Spinal cord (tissue), 10 donors: Measurements from ENCODE around the gene PIK3CB. TPM values are rescaled to one million over a fixed set of nuclear protein-coding genes. Genes with fewer than 3 reads are reported as not detected.
"Not testable (repeated sequence)": the region's sequence is repeated elsewhere in the genome, so short reads cannot be mapped to it uniquely, and the experiment has no call there.

ENCODE experiments used
- DNase-seq, 6 donors: peaks; one replicate each; pipeline versions ENCODE4 v3.0.0 to v3.0.0-alpha.2; 2013 to 2015; ENCODE audit warnings: low spot score in 6 of 6, low read depth in 4 of 6
- H3K27ac ChIP-seq: one replicate; pipeline ENCODE4 v1.5.1; 2013; ENCODE audit warnings: low read depth, low read length, control low read depth
- H3K27me3 ChIP-seq: one replicate; pipeline ENCODE4 v1.6.1; 2013; ENCODE audit warnings: low read length; ENCODE audit not compliant: control insufficient read depth, insufficient read depth
- H3K36me3 ChIP-seq: one replicate; pipeline ENCODE4 v1.6.1; 2013; ENCODE audit warnings: low read length; ENCODE audit not compliant: control insufficient read depth, insufficient read depth
- H3K4me1 ChIP-seq: one replicate; pipeline ENCODE4 v1.6.1; 2013; ENCODE audit warnings: low read length; ENCODE audit not compliant: control insufficient read depth, insufficient read depth
- H3K4me3 ChIP-seq: one replicate; pipeline ENCODE4 v1.5.1; 2013; ENCODE audit warnings: low read depth, low read length, control low read depth
- H3K9me3 ChIP-seq: one replicate; pipeline ENCODE4 v1.6.1; 2013; ENCODE audit warnings: low read length; ENCODE audit not compliant: control insufficient read depth, insufficient read depth
- WGBS: methylation state at CpG from one replicate; pipeline ENCODE4 v1.1.5; 2013; ENCODE audit warnings: missing lambda C conversion rate; ENCODE audit not compliant: insufficient coverage; 5-methylcytosine and 5-hydroxymethylcytosine counted together
- polyA plus RNA-seq, 2 donors: library from polyadenylated mRNA; unstranded; fragments of 120-200 nt; gene quantifications; one replicate each; pipeline ENCODE4 v1.2.1, GENCODE V29; 2013; ENCODE audit not compliant: insufficient read length in 2 of 2
- total RNA-seq, 2 donors: library from RNA; depleted of rRNA in 1 of 2; stranded (reverse); fragments of 120-200 nt in 1 of 2; fragments of >200 nt in 1 of 2; gene quantifications; one replicate each; pipeline versions ENCODE4 v1.2.3 to v1.2.4, GENCODE V29; 2013 to 2014
- donor health status: healthy.

Gene PIK3CB
- total and polyA plus RNA-seq, 4 donors: 23.5 to 76.6 (median 47.8) TPM

DNA sequence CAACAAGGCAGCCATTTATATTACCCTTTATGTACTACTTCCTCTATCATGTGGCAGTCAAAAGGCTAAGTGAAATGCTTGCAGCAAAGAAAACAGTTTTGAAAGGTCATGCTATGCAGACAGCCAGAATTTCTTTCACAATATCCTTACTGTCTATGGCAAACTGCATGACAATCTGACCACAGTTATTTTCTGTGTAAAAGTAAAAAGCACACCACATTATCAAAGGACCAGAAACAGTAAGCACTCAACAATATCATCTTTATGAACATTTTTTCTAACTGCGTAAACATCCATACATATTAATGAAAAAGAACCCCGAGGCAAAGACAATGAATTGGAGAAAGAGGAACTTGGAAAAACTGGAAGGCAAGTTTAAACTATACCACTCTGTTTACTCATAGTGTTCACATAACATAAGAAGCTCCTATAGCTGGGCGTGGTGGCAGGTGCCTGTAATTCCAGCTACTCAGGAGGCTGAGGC is 47.9 kb downstream of the PIK3CB start:
- WGBS: 80% methylated on average over 1 of the region's 3 CpGs
- H3K27ac ChIP-seq: no peak overlapping the region
- peaks cover 10% of the 10 kb centered on the region for H3K36me3 ChIP-seq
- H3K4me1 ChIP-seq: peaks cover 5% of the 10 kb centered on the region
- DNase-seq: peak in 2 of 6 donors; percentile 3 to 38
- H3K4me3 ChIP-seq: no peak overlapping the region
- H3K9me3 ChIP-seq: no peaks in the 10 kb centered on the region
- H3K27me3 ChIP-seq: no peaks in the 10 kb centered on the region

GRCh38 chr3:138785951-138786350 is 48.8 kb downstream of the PIK3CB start:
- H3K36me3 ChIP-seq: peaks cover 7% of the 10 kb centered on the region
- H3K4me3 ChIP-seq: no peak overlapping the region
- H3K27ac ChIP-seq: no peak overlapping the region
- H3K9me3 ChIP-seq: no peaks in the 10 kb centered on the region
- no peaks in the 10 kb centered on the region for H3K27me3 ChIP-seq
- no peak for DNase-seq
- H3K4me1 ChIP-seq: peaks cover 5% of the 10 kb centered on the region

DNA sequence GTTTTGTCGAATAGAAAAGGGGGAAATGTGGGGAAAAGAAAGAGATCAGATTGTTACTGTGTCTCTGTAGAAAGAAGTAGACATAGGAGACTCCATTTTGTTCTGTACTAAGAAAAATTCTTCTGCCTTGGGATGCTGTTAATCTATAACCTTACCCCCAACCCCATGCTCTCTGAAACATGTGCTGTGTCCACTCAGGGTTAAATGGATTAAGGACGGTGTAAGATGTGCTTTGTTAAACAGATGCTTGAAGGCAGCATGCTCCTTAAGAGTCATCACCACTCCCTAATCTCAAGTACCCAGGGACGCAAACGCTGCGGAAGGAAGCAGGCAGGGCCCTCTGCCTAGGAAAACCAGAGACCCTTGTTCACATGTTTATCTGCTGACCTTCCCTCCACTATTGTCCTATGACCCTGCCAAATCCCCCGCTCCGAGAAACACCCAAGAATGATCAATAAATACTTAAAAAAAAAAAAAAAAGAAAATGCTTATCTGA is 49.3 kb downstream of the PIK3CB start:
- H3K4me1 ChIP-seq, H3K9me3 ChIP-seq, DNase-seq, H3K27ac ChIP-seq, H3K4me3 ChIP-seq, H3K27me3 ChIP-seq, H3K36me3 ChIP-seq: not testable (repeated sequence)
- no CpG with 5 or more reads among the region's 7 CpGs for WGBS

- H3K27me3 ChIP-seq: no peaks in the 10 kb centered on the region
- DNase-seq: no peak
- H3K4me1 ChIP-seq: peaks cover 5% of the 10 kb centered on the region
- H3K4me3 ChIP-seq: no peak overlapping the region
- no CpG with 5 or more reads among the region's 1 CpG for WGBS
- no peak overlapping the region for H3K27ac ChIP-seq
- H3K9me3 ChIP-seq: no peaks in the 10 kb centered on the region
- peaks cover 12% of the 10 kb centered on the region for H3K36me3 ChIP-seq
Observed at GRCh38 chr3:138782755-138783154, 52.0 kb downstream of the PIK3CB start.

DNA sequence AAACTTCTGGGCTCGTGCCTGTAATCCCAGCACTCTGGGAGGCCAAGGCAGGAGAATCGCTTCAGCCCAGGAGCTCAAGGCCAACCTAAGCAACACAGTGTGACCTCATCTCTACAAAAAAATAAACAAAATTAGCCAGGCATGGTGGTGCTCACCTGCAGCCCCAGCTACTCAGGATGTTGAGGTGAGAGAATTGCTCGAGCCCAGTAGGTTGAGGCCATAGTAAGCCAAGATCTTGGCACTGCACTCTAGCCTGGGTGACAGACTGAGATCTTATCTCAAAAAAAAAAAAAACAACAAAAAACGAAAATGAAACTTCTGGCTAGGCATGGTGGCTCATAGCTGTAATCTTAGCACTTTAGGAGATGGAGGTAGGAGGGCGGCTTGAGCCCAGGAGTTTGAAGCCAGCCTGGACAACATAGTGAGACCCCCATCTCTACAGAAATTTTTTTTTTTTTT is 53.7 kb downstream of the PIK3CB start:
- H3K36me3 ChIP-seq: peaks cover 12% of the 10 kb centered on the region
- H3K27me3 ChIP-seq: no peaks in the 10 kb centered on the region
- peaks cover 9% of the 10 kb centered on the region for H3K4me1 ChIP-seq
- WGBS: 97% methylated on average over 3 of the region's 5 CpGs
- H3K9me3 ChIP-seq: no peaks in the 10 kb centered on the region
- H3K27ac ChIP-seq: no peak overlapping the region
- H3K4me3 ChIP-seq: no peak overlapping the region
- no peak for DNase-seq

DNA sequence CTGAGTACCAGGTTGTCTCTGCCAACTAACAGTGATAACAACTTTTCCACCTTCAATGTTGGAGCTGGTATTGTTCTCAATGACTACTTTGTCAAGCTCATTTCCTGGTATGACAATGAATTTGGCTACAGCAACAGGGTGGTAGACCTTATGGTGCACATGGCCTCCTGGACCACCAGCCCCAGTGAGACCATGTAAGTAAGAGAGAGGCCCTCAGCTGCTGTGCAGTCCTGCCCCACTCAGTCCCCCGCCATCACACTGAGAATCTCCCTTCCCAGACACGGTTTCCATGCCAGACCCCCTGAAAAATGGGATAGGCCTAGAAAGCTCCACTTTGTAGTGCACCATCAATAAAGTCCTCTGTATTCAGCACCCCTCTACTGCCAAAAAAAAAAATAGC is 56.1 kb downstream of the PIK3CB start:
- no peak overlapping the region for H3K27ac ChIP-seq

GRCh38 chr3:138776961-138777360 is 57.8 kb downstream of the PIK3CB start:
- WGBS: no CpG with 5 or more reads among the region's 2 CpGs
- peaks cover 16% of the 10 kb centered on the region for H3K4me1 ChIP-seq
- no peak overlapping the region for H3K4me3 ChIP-seq
- no peaks in the 10 kb centered on the region for H3K9me3 ChIP-seq
- no peak for DNase-seq
- H3K27me3 ChIP-seq: no peaks in the 10 kb centered on the region
- peaks cover 5% of the 10 kb centered on the region for H3K36me3 ChIP-seq
- H3K27ac ChIP-seq: no peak overlapping the region

More for the DNA sequence above, 56.1 kb downstream of the PIK3CB start:
- no peaks in the 10 kb centered on the region for H3K9me3 ChIP-seq
- no peak for DNase-seq
- peaks cover 5% of the 10 kb centered on the region for H3K36me3 ChIP-seq
- no peaks in the 10 kb centered on the region for H3K27me3 ChIP-seq
- no peak overlapping the region for H3K4me3 ChIP-seq
- 94% methylated on average over 2 of the region's 2 CpGs for WGBS
- H3K4me1 ChIP-seq: peaks cover 16% of the 10 kb centered on the region

DNA sequence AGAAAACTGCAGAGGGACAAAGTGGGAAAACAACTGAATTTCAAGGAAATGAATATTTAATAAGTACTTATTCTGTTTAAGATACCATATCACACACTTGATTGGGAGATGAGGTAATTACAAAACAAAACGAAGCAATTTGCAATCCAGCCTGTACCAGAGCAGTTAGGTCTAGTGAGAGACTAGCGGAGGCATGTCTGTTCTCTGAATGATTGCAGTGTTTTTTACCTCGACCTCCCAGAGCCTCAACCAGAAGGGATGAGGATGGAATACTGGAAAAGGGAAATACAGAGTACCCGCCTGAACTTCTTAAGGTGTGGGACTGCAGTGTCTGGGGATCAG is 59.5 kb downstream of the PIK3CB start:
- Histone ChIP-seq H3K9me3 (no peaks in the 10 kb centered on the region), H3K4me3 (no peak overlapping the region)
- no CpG with 5 or more reads among the region's 4 CpGs for WGBS

GRCh38 chr3:138774529-138775253 is 60.0 kb downstream of the PIK3CB start:
- H3K9me3 ChIP-seq: no peaks in the 10 kb centered on the region
- H3K4me3 ChIP-seq: no peak overlapping the region
- H3K36me3 ChIP-seq: peaks cover 5% of the 10 kb centered on the region
- H3K27ac ChIP-seq: peak overlapping the region; percentile 92
- peaks cover 16% of the 10 kb centered on the region for H3K4me1 ChIP-seq
- DNase-seq: peak; percentile 77 to 97 (median 87)
- no peaks in the 10 kb centered on the region for H3K27me3 ChIP-seq

More for the DNA sequence above, 59.5 kb downstream of the PIK3CB start:
- H3K27ac ChIP-seq: peak overlapping the region; percentile 92
- H3K4me1 ChIP-seq: peaks cover 16% of the 10 kb centered on the region
- H3K27me3 ChIP-seq: no peaks in the 10 kb centered on the region
- peaks cover 5% of the 10 kb centered on the region for H3K36me3 ChIP-seq
- DNase-seq: peak in 2 of 6 donors; percentile 17 to 29

GRCh38 chr3:138771585-138771984 is 63.1 kb downstream of the PIK3CB start:
- H3K27me3 ChIP-seq: no peaks in the 10 kb centered on the region
- H3K27ac ChIP-seq: no peak overlapping the region
- no peak overlapping the region for H3K4me3 ChIP-seq
- peaks cover 13% of the 10 kb centered on the region for H3K4me1 ChIP-seq
- no peak for DNase-seq
- WGBS: 100% methylated on average over 1 of the region's 2 CpGs
- peaks cover 17% of the 10 kb centered on the region for H3K36me3 ChIP-seq
- H3K9me3 ChIP-seq: peaks cover 12% of the 10 kb centered on the region
